Lung (tissue), 12 donors: ENCODE measurements around the gene NDUFB10. TPM values are rescaled to one million over a fixed set of nuclear protein-coding genes. Genes with fewer than 3 reads are reported as not detected.

ENCODE experiments used
- ATAC-seq: fragments of 200-7000 bp; cut with Tn5 transposase; one replicate; pipeline ENCODE4 v1.9.1; 2020; ENCODE audit warnings: moderate number of reproducible peaks; ENCODE audit not compliant: insufficient read depth, low FRiP score
- DNase-seq, 3 donors: peaks; one replicate each; pipeline ENCODE4 v3.0.0-alpha.2; 2013 to 2017
- H3K27ac ChIP-seq, 2 donors: one replicate each; pipeline ENCODE4 v1.5.1; 2013; ENCODE audit warnings: mild to moderate bottlenecking in 2 of 2, moderate library complexity in 2 of 2, control low read depth in 1 of 2, inconsistent platforms in 1 of 2, low read depth in 1 of 2, low read length in 1 of 2
- H3K27me3 ChIP-seq, 3 donors: one replicate each; pipeline ENCODE4 v1.5.1; 2013; ENCODE audit warnings: low read length in 2 of 3; ENCODE audit not compliant: control insufficient read depth in 3 of 3, insufficient read depth in 3 of 3
- H3K36me3 ChIP-seq, 4 donors: one replicate each; pipeline ENCODE4 v1.5.1; 2013; ENCODE audit warnings: low read length in 4 of 4, mild to moderate bottlenecking in 1 of 4, moderate library complexity in 1 of 4; ENCODE audit not compliant: control insufficient read depth in 4 of 4, insufficient read depth in 4 of 4
- H3K4me1 ChIP-seq, 5 donors: one replicate each; pipeline ENCODE4 v1.5.1; 2013; ENCODE audit warnings: low read length in 5 of 5, mild to moderate bottlenecking in 2 of 5, moderate library complexity in 1 of 5; ENCODE audit not compliant: control insufficient read depth in 5 of 5, insufficient read depth in 5 of 5
- H3K4me3 ChIP-seq: one replicate; pipeline ENCODE4 v1.5.1; 2013; ENCODE audit warnings: mild to moderate bottlenecking, control low read depth, moderate library complexity
- H3K9ac ChIP-seq, 2 donors: one replicate each; pipeline ENCODE4 v1.5.1; 2013; ENCODE audit warnings: low read length in 2 of 2, control low read depth in 1 of 2; ENCODE audit not compliant: insufficient read depth in 1 of 2
- H3K9me3 ChIP-seq, 4 donors: one replicate each; pipeline ENCODE4 v1.5.1; 2013; ENCODE audit warnings: low read length in 3 of 4, mild to moderate bottlenecking in 1 of 4, moderate library complexity in 1 of 4; ENCODE audit not compliant: control insufficient read depth in 4 of 4, insufficient read depth in 3 of 4
- WGBS, 2 donors: extraction: QIAGEN DNeasy Blood & Tissue Kit; methylation state at CpG; one replicate each; pipeline ENCODE4 v1.1.7; 2013; 5-methylcytosine and 5-hydroxymethylcytosine counted together
- polyA plus RNA-seq, 2 donors: library from polyadenylated mRNA; stranded (reverse); fragments of 200-250 nt; gene quantifications; one replicate each; pipeline ENCODE4 v1.2.1, GENCODE V29; 2013
- total RNA-seq, 2 donors: library from RNA; depleted of rRNA in 1 of 2; stranded (reverse); fragments of >200 nt in 1 of 2; gene quantifications; one replicate each; pipeline ENCODE4 v1.2.1, GENCODE V29; 2014 to 2021
- TF ChIP-seq, protein P1 (sequence below): IDR thresholded peaks from 2 replicates; pipeline ENCODE4 v1.5.1; 2012; ENCODE audit warnings: mild to moderate bottlenecking; ENCODE audit errors: control extremely low read depth, extremely low read depth
- donor health status: control.
- donor health status: control.
- donor health status: Bipolar disorder and iron deficiency.
- donor health status: healthy.
- donor health status: DM: yes; HTN: yes; CAD: no.

NDUFB10 gene
- total and polyA plus RNA-seq, 4 donors = 107 to 187 (median 131) TPM

DNA sequence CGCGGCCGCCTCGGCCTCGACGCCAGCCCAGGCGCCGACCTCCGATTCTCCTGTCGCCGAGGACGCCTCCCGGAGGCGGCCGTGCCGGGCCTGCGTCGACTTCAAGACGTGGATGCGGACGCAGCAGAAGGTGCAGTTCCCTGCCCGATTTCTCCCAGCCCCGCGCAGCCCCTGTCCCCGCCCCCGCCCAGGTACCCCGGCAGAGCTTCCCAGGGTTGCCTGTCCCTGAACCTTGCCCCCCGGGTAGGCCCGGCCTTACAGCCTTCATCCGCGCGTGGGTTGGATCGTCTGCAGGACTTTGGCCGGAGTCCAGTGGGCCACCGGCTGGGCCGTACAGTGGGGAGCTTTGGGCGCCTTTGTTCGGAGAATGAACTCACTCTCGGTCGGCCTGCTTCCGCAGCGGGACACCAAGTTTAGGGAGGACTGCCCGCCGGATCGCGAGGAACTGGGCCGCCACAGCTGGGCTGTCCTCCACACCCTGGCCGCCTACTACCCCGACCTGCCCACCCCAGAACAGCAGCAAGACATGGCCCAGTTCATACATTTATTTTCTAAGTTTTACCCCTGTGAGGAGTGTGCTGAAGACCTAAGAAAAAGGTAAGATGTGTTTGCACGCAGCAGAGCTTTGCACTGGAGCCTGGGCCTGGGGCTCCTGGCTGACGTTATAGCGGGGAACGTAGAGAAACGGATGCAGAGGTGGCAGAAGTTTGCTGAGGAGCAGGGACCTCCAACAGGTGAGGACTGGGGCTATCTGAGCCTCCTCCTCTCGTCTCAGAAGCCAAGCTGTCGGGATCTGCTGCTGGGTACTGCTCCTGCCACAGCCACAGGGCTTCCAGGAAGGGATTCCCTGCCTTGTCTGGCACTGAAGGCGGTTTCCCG lies 25.2 kb downstream of the NDUFB10 start:
- TF ChIP-seq, protein P1, sequence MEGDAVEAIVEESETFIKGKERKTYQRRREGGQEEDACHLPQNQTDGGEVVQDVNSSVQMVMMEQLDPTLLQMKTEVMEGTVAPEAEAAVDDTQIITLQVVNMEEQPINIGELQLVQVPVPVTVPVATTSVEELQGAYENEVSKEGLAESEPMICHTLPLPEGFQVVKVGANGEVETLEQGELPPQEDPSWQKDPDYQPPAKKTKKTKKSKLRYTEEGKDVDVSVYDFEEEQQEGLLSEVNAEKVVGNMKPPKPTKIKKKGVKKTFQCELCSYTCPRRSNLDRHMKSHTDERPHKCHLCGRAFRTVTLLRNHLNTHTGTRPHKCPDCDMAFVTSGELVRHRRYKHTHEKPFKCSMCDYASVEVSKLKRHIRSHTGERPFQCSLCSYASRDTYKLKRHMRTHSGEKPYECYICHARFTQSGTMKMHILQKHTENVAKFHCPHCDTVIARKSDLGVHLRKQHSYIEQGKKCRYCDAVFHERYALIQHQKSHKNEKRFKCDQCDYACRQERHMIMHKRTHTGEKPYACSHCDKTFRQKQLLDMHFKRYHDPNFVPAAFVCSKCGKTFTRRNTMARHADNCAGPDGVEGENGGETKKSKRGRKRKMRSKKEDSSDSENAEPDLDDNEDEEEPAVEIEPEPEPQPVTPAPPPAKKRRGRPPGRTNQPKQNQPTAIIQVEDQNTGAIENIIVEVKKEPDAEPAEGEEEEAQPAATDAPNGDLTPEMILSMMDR = no peak
- peak overlapping the region in 1 of 2 donors; percentile 68 for H3K9ac ChIP-seq
- 12 to 24% methylated on average over 33 to 58 of the region's 58 CpGs for WGBS, 2 donors
- H3K36me3 ChIP-seq = peaks cover 0 to 15% (median 11%) of the 10 kb centered on the region in 4 donors
- H3K27ac ChIP-seq = peak overlapping the region; percentile 65 to 79
- peaks cover 0 to 17% (median 7%) of the 10 kb centered on the region in 5 donors for H3K4me1 ChIP-seq
- H3K4me3 ChIP-seq = peak overlapping the region; percentile 73
- DNase-seq (peak in 1 of 3 donors; percentile 34), ATAC-seq (no peak)
- peaks cover 0 to 46% (median 44%) of the 10 kb centered on the region in 3 donors for H3K27me3 ChIP-seq
- H3K9me3 ChIP-seq = no peaks in the 10 kb centered on the region

DNA sequence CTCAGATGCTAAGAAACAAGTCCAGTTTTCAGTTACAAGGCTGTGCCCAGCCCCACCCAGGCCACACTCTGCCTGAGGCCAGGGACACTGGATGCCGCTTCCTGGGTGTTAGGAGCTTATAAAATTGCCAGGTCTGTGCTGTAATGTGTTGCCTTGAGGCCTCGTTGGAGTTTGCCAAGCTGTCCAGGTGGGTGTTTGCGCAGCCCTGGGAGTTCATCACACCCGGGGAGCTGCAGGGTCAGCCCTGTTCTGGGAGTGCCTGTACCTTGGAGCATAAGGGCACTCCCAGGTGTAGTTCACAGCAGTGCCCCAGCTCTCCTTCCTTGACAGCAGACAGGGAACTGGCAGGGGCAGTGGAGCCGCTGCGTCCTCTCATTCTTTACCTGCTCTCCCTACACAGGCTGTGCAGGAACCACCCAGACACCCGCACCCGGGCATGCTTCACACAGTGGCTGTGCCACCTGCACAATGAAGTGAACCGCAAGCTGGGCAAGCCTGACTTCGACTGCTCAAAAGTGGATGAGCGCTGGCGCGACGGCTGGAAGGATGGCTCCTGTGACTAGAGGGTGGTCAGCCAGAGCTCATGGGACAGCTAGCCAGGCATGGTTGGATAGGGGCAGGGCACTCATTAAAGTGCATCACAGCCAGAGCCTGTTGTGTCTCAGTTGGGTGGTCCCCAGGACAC lies 26.3 kb downstream of the NDUFB10 start:
- ATAC-seq (no peak), DNase-seq (no peak)
- WGBS, 2 donors = 95% methylated on average over 14 of the region's 14 CpGs
- H3K9ac ChIP-seq = no peak overlapping the region
- H3K9me3 ChIP-seq = no peaks in the 10 kb centered on the region
- peaks cover 0 to 42% (median 41%) of the 10 kb centered on the region in 3 donors for H3K27me3 ChIP-seq
- TF ChIP-seq, protein P1 = no peak
- no peak overlapping the region for H3K4me3 ChIP-seq
- peaks cover 0 to 15% (median 11%) of the 10 kb centered on the region in 4 donors for H3K36me3 ChIP-seq
- peaks cover 0 to 20% (median 7%) of the 10 kb centered on the region in 5 donors for H3K4me1 ChIP-seq
- no peak overlapping the region for H3K27ac ChIP-seq

DNA sequence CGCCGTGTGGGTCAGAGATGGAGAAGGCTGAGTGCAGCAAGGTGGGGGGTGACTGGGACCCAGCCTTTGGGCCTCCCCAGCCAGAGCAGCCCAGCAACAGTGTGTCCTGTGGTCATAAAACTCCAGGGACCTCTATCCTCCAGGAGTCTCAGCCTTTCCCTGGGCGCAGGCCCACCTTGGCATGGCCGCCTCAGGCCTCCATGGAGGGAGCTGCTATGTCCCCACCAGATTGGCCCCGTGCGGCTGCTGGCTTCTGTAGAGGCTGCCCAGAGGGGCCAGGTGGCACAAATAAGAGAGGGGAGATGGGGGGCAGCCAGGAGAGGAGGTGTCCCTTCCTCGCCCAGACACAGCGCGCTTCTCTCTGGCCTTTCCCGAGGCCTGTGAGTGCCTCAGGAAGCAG lies 27.9 kb downstream of the NDUFB10 start:
- no peak overlapping the region for H3K27ac ChIP-seq
- H3K27me3 ChIP-seq = peaks cover 0 to 38% (median 35%) of the 10 kb centered on the region in 3 donors
- TF ChIP-seq, protein P1 = no peak
- H3K4me3 ChIP-seq = no peak overlapping the region
- no peak for ATAC-seq
- no peak for DNase-seq
- peaks cover 0 to 15% (median 11%) of the 10 kb centered on the region in 4 donors for H3K36me3 ChIP-seq
- no peaks in the 10 kb centered on the region for H3K9me3 ChIP-seq
- no peak overlapping the region for H3K9ac ChIP-seq
- 93 to 95% methylated on average over 10 of the region's 10 CpGs for WGBS, 2 donors
- H3K4me1 ChIP-seq = peaks cover 3 to 24% (median 7%) of the 10 kb centered on the region in 5 donors
